Activated CD4-positive, alpha-beta T cell treated with anti-CD3 and anti-CD28 coated beads for 4 hours (primary cell): ENCODE measurements around the gene PHKA2.

Experiments
- DNase-seq, 2 donors: peaks; one replicate each; pipeline ENCODE4 v3.0.0-alpha.2; 2020

The PHKA2 gene

GRCh38 chrX:18927558-18927957 is 56.4 kb downstream of the PHKA2 start:
- DNase-seq, result no peak

DNA sequence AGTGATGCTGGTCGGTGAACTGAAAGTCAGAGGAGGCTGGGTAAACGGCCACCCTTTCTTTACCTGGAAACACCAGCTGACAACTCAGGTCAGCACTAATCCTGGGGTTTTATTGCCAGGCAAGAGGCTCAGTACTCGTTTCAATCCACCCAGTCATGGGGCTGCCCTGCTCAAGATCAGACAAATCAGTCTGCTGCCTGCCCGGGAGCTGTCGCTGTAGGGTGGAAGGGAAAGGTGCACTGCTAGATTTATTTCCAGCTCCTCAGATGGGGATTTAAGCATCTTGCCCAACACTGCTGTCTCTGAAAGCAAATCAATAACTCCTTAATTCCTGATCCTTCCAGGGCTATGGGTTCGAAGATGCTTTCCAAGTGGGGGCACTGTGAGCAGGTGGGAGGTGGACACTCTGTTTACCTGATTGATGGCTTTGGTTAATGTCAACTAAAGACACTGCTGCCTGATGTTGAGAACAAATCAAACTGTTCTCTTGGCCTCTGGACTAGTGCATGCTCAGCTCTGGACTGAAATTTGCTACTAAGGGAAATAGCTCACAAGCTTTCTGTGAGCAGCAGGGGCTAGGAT is 59.3 kb downstream of the PHKA2 start:
- DNase-seq, result no peak

- DNase-seq, result no peak
Observed at GRCh38 chrX:18920566-18920965, 63.3 kb downstream of the PHKA2 start.

GRCh38 chrX:18920079-18920478 is 63.8 kb downstream of the PHKA2 start:
- no peak for DNase-seq

DNA sequence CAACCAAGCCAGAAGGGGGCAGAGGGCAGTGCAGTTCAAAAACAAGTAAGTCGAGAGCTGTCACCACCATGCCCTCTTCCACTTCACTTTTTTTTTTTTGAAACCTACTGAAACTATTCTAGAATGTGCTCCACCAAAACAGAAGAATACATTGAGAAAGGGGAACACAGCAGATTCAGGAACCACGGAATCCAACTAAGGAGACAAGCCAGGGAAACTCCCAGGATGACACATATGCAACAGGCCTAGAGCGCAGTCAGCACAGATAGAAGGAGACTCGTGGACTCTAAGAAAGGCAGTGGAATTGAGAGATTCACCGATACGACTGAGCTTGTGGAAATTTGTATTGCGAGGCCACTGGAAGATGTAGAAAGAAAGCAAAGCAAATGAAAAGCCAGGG is 66.1 kb downstream of the PHKA2 start:
- no peak for DNase-seq

GRCh38 chrX:18906286-18906685 is 77.6 kb downstream of the PHKA2 start:
- DNase-seq, result no peak

- no peak for DNase-seq
Observed at GRCh38 chrX:18900401-18900976, 83.4 kb downstream of the PHKA2 start.

- DNase-seq, result no peak
Observed at GRCh38 chrX:18899796-18900380, 84.0 kb downstream of the PHKA2 start.

DNA sequence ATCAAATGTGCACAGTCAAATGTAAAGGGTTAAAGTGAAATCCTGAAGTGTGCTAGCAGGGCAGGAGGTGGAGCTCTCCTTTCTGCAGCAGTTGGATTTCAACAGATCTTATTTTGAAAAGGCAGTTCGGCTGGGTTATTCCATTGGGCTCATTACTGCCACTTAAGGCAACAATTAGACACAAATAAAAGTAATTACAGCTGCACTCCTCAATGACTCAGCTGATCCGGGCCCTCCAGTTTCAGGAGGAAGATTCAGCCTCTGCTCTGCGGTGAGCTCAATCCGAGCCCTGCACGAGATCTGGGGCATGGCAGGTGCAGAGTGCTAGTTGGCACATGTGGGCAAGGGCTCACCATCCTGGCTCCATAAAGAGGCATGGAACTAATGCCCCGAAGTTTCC is 85.4 kb downstream of the PHKA2 start:
- no peak for DNase-seq

GRCh38 chrX:18898091-18898490 is 85.8 kb downstream of the PHKA2 start:
- DNase-seq, result no peak

DNA sequence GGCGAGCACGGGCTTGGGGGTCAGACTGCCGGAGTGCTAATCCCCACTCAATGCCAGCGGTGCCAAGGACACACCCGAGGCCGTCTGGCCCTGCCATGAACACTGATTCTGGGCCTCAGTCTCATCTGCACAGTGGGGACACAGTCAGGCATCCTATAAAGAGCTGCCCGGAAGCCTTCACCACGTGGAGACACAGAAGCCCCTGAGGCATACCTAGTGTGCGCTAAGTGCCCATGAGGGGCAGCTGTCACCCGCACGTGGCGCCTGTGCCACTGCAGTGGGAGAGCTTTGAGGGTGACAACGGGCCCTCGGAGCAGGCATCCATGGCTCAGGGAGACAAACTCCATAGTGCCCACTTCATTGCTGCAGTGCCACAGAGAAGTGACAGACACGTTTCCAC is 86.3 kb downstream of the PHKA2 start:
- DNase-seq, result no peak

- DNase-seq, result no peak
Observed at GRCh38 chrX:18896680-18897544, 87.0 kb downstream of the PHKA2 start.

DNA sequence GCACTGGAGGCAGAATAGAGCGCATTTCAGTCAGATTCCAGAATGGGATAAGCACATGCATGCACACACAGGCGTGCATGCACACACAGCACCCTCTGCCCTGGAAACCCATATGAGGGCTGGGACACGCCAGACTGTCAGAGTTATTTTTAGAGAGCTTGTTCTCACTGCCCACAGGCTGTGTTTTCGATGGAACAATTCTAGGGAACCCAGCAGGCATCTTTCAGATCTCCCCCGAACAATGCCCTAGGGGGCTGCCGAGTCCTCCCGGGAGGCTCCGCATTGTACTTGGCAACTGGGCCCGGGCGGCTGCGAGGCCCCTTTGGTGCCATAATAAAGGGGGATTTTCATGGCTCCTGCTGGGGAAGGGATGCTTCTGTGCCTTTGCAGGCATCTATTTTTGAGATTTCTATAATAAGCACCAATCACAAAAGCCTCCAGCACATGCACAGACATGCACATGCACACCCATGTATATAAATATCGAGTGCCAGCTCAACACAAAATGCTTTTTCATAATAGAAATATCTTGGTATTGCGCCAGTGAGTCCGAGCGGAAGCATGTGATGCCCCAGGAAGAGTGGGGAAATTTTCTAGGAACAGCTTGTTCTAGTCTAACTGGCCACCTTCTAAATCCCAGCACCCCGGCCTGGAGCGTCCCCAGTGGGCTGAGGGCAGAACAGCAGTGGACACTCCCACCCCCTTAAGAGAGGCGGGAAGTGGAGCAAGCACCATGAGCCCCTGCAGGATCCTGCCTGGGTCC is 88.5 kb downstream of the PHKA2 start:
- no peak for DNase-seq

DNA sequence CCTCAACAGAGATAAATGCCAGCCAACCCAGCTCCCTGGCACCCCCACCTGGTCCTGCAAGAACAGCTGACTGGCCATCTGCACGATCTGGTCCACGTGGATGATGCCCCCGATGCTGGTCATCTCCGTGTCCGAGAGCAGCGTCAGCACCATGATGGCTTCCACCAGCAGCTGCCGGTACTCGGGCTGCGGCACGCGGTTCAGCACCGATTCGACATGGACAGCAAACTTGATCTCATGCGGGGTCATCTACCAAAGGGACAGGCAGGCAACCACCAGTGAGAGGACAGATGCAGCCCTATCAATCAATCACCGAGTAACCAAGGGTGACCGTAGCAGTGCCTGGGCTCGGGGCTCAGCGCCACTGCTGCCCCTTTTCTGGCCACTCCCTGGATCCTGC is 89.8 kb downstream of the PHKA2 start:
- no peak for DNase-seq

DNA sequence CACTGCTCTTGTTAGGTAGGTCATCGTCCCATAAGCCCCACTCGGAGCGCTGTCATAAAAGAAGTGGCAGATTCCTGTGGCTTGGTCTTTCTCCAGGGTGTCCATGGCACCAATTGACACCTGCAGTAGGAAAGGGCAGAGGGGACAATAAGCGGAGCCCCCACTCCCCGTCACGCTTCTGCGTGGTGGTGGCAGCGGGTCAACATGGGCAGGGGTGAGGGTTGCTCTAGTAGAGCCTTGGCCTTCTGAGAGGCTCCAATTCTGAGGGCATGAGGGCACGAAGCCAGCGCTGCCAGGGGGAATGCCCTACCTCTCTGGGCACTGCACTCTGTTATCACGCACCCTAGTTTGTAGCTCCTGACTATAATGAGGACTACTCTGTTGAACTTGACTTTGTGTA is 90.4 kb downstream of the PHKA2 start:
- DNase-seq, result no peak

- no peak for DNase-seq
Observed at GRCh38 chrX:18892899-18893298, 91.0 kb downstream of the PHKA2 start.

- DNase-seq, result no peak
Observed at GRCh38 chrX:18891548-18891945, 92.4 kb downstream of the PHKA2 start.

DNA sequence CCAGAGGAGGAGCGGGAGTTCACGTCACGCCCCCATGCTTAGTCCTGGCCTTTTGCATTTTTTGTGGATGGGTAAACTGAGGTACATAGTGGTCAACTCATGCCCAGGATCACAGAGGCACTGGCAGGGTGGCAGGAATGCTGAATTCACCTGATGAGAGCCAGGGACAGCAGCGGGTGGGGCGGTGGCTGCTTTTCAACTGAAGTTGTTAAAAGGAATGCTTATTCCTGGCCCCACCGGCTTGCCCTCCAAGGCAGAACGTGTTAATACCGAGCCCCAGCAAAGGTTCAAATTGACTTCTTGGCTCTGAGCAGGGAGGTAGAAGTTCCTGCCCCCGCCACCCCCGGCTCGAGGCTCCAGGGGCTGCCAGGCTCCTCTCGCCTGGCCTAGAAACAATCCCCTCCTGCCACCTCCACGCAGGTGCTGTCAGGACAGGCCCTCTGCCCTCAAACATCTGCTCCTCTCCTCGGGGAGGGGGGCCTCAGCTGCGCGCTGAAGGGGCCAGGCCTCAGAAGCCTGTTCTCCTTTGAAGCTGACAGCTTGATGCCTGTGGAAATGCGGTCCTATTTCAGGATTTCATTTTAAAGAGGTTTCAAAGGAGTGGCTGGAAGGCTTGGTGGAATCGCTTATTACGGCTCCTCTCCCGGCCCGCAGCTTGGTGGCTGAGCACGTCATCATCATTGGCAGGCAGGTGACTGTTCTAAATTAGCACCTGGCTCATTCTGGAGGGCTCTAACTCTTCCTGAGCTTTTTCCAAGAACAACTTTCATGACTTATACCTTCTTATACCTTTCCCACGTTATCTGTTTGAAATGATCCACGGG is 93.0 kb downstream of the PHKA2 start:
- DNase-seq, result no peak

DNA sequence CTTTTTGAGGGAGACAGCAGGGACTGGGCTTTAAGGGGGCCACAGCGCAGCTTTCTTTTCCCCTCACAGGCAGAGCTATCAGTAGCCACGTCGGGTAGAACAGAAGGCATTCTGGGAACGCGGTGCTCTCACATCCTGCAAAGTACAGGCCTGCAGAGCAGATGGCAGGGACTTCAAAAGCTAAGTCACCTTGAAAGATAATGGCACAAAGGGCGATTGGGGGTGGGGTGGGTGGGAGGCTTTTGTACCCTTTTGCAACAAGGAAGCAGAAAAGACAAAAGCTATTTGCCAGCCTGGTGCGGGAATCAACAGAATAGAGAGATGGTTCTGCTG is 93.9 kb downstream of the PHKA2 start:
- no peak for DNase-seq

DNA sequence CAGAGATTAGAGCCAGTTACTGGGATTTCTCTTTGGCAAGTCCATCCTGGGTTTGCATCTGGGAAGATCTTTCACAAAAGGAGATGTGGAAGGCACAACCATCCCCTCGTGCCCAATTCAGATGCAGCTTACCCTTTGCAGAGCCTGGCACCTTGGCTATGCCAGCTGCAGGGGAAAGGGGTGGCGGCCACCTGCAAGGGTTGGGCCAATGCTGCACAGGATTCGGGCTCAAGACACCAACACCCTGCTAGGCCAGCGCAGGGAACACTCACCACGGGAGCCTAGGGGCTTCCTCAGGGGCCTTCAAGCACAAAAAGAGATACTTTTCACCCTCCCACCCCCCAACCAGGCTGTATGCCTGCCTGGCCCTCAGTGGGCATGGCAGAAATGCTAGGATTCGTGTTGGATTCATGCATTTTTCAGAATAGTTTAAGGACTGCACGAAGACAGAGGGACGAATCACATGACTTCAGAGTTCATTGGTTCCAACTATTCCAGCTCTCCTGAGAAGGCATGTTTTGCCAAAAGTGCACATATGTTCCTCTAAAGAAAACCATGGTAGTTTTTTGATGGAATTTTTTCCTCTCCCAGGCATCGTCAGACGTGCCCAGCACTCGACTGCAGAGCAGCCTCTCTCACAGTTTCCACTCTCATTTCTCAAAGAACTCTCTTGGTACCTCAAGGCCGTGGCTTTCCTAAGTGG is 94.4 kb downstream of the PHKA2 start:
- no peak for DNase-seq

DNA sequence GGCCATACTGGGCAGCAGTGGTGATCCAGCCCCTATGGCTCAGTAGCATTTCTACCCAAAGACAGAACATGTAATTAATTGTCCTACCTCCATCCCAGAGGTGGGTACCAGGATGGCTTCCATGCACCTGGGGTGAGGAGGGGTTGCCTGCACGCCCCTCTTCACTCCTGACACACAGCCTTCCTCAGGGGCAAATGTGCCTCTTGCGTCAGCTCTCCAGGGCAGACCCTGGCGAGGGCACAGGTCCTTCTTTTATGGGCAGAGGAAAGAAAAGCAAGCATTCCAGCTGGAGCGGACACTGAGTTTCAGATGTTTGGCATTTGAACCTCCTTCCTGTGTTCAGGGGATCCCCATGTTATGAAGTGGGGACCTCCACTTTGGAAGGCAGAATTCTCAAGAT is 95.6 kb downstream of the PHKA2 start:
- DNase-seq, result no peak

DNA sequence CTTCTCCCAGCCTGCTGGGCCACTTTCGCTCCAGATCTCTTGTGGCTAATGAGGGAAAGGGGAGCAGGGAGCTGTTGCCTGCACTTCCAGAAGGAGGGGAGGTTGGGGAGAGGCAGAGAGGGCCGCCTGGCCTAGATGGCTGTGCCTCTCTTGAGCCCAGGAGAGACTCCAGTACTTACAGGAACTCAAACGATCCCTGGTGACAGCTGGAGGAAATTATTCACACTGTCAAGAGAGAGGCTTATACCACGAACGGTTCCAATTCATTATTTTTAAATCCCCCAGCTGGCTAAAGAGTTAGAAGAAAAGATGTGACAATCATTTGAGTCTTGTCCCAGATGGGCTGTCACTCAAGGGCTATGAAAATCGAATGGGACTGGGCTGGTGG is 96.1 kb downstream of the PHKA2 start:
- DNase-seq, result no peak
